Airway epithelial cell (primary cell): Measurements from ENCODE around the gene MKRN3. TPM values are rescaled to one million over a fixed set of nuclear protein-coding genes. Genes with fewer than 3 reads are reported as not detected.

Source experiments
- total RNA-seq: library from RNA; depleted of rRNA; stranded (reverse); fragments of >200 nt; gene quantifications from 2 replicates; pipeline ENCODE4 v1.2.3, GENCODE V29; 2015

MKRN3 gene
- 0.07 and 0.14 TPM in 2 replicates for total RNA-seq

GRCh38 chr15:23565395-23566070 lies at the start of gene MKRN3:
TSS of gene MKRN3 (plus strand) at chr15:23565674. CDS start at chr15:23565783, 109 bp downstream.

Other genes with a start within 250 kb of the MKRN3 start
- not detected in 2 replicates for gene GOLGA6L26, start 231.5 kb upstream of the MKRN3 start, total RNA-seq
- gene GOLGA8S, start 210.9 kb upstream of the MKRN3 start, total RNA-seq, result not detected in 2 replicates
- not detected in 2 replicates for gene GOLGA6L2, start 118.4 kb upstream of the MKRN3 start, total RNA-seq
- gene MAGEL2, start 82.2 kb downstream of the MKRN3 start, total RNA-seq, result not detected in 2 replicates
- gene NDN, start 121.6 kb downstream of the MKRN3 start, total RNA-seq, result 59.8 and 62.1 TPM in 2 replicates